ENCODE measurements around the gene THOC6. TPM values are rescaled to one million over a fixed set of nuclear protein-coding genes. Genes with fewer than 3 reads are reported as not detected.

The THOC6 gene
- total and polyA plus RNA-seq, 2 donors (not counting 1 experiment from before 2014, with no cell fraction given): 28.5 to 52.2 TPM

GRCh38 chr16:3012246-3012645 is 11.6 kb upstream of the THOC6 start:
- Mint-ChIP-seq H3K27me3 (peaks cover 21% of the 10 kb centered on the region), H3K27ac (no peak overlapping the region), H3K4me3 (no peak overlapping the region), H3K9me3 (ENCODE audit: insufficient read depth) (no peaks in the 10 kb centered on the region), H3K4me1 (peaks cover 15% of the 10 kb centered on the region)
- no peaks in the 10 kb centered on the region for H4K20me1 ChIP-seq (ENCODE audit: control insufficient read depth, insufficient read depth, low read length, poor library complexity, severe bottlenecking)
- TF ChIP-seq, protein P1, sequence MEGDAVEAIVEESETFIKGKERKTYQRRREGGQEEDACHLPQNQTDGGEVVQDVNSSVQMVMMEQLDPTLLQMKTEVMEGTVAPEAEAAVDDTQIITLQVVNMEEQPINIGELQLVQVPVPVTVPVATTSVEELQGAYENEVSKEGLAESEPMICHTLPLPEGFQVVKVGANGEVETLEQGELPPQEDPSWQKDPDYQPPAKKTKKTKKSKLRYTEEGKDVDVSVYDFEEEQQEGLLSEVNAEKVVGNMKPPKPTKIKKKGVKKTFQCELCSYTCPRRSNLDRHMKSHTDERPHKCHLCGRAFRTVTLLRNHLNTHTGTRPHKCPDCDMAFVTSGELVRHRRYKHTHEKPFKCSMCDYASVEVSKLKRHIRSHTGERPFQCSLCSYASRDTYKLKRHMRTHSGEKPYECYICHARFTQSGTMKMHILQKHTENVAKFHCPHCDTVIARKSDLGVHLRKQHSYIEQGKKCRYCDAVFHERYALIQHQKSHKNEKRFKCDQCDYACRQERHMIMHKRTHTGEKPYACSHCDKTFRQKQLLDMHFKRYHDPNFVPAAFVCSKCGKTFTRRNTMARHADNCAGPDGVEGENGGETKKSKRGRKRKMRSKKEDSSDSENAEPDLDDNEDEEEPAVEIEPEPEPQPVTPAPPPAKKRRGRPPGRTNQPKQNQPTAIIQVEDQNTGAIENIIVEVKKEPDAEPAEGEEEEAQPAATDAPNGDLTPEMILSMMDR (IDR thresholded peaks at IDR 0.05): no peak
- no peak for TF ChIP-seq EZH2 (IDR thresholded peaks at IDR 0.05; ENCODE audit: borderline replicate concordance, insufficient read depth, low read depth, low read length, poor library complexity, severe bottlenecking)
- H3K9me3 ChIP-seq (ENCODE audit: control extremely low read depth in 1 of 3, control insufficient read depth in 2 of 3, insufficient read depth in 1 of 3, low read length in 2 of 3): peaks cover 0 to 16% (median 0%) of the 10 kb centered on the region in 3 donors
- no peak for DNase-seq
- WGBS (ENCODE audit: insufficient coverage): 45% methylated on average over 18 of the region's 19 CpGs
- H2AFZ ChIP-seq (ENCODE audit: insufficient read depth, low read depth, low read length, poor library complexity, severe bottlenecking): no peak overlapping the region
- CTCF ChIA-PET: interaction anchor here (0.9 kb wide), 1 partner anchor 18 kb away, joined by 4 read pairs; no protein-coding TSS in a partner anchor
- no peak overlapping the region for H3K4me2 ChIP-seq (replicated peaks; ENCODE audit: low read depth, low read length, poor library complexity, severe bottlenecking)
- intact Hi-C loops (cut with micrococcal nuclease): no loop called here
- no peak overlapping the region for H3K9ac ChIP-seq (ENCODE audit: low read length)
- H3K36me3 ChIP-seq (replicated peaks in 1 of 2; ENCODE audit: control extremely low read depth in 1 of 2, control insufficient read depth in 1 of 2, extremely low read depth in 1 of 2, insufficient read depth in 2 of 2, low read length in 1 of 2): no peaks in the 10 kb centered on the region
- no peak overlapping the region for H3K4me3 ChIP-seq (ENCODE audit: control extremely low read depth in 1 of 5, extremely low read depth in 1 of 5, insufficient read depth in 1 of 5, low read depth in 2 of 5, low read length in 4 of 5)
- POLR2A ChIA-PET: no interaction called here
- H3K4me1 ChIP-seq (ENCODE audit: control insufficient read depth in 2 of 2, insufficient read depth in 2 of 2, low read length in 2 of 2): peaks cover 15 to 16% of the 10 kb centered on the region in 2 donors
- H3K27ac ChIP-seq (ENCODE audit: low read length in 2 of 2): no peak overlapping the region
- no peak for ATAC-seq (ENCODE audit: low read depth)
- H3K27me3 ChIP-seq (replicated peaks in 1 of 4; ENCODE audit: control extremely low read depth in 1 of 4, control insufficient read depth in 3 of 4, insufficient read depth in 4 of 4, low read length in 3 of 4): peaks cover 0 to 25% (median 9%) of the 10 kb centered on the region in 4 experiments
- no peaks in the 10 kb centered on the region for H3K79me2 ChIP-seq (ENCODE audit: control insufficient read depth, insufficient read depth, low read length)

DNA sequence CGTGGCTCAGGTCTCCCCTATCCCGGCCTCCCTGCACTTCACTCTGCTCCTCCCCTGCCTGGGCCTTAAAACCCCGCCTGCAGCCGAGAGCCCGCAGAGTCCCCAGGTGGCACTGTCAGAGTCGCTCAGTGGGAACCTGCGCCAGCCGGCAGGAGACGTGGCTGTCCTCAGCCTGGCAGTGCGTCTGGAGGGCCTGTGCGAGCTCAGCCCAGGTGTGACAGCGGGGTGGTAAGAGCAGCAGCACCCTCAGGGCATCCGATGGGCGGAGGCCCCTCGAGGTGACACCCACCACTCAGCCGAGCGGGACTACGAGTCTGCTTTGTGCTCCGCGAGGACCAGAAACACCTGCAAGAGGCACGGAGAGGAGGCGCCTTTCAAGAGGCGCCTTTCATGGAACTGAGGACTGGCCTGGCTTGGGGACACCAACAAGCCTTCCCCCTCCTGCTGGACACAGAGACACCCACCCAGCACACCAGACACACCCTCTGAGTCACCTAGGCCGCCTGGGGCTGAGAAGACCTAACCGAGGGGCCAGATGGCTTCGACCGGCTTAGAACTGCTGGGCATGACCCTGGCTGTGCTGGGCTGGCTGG is 10.9 kb upstream of the THOC6 start, which contains the start of gene CLDN9:
Gene CLDN9 (plus strand): TSS at position 96 of the 593 bp plus-strand sequence. CDS start 440 bp downstream, at position 536.
- peaks cover 0 to 30% (median 13%) of the 10 kb centered on the region in 4 experiments for H3K27me3 ChIP-seq (replicated peaks in 1 of 4; ENCODE audit: control extremely low read depth in 1 of 4, control insufficient read depth in 3 of 4, insufficient read depth in 4 of 4, low read length in 3 of 4)
- H3K9me3 ChIP-seq (ENCODE audit: control extremely low read depth in 1 of 3, control insufficient read depth in 2 of 3, insufficient read depth in 1 of 3, low read length in 2 of 3): peaks cover 0 to 13% (median 0%) of the 10 kb centered on the region in 3 donors
- TF ChIP-seq, protein P1 (IDR thresholded peaks at IDR 0.05): no peak
- TF ChIP-seq EZH2 (IDR thresholded peaks at IDR 0.05; ENCODE audit: borderline replicate concordance, insufficient read depth, low read depth, low read length, poor library complexity, severe bottlenecking): no peak
- no peak within 1 kb of the TSS for H3K9ac ChIP-seq (ENCODE audit: low read length)
- Mint-ChIP-seq H3K4me3 (no peak within 1 kb of the TSS), H3K27me3 (peaks cover 22% of the 10 kb centered on the region), H3K9me3 (ENCODE audit: insufficient read depth) (no peaks in the 10 kb centered on the region), H3K4me1 (peaks cover 9% of the 10 kb centered on the region), H3K27ac (no peak within 1 kb of the TSS)
- H3K36me3 ChIP-seq (replicated peaks in 1 of 2; ENCODE audit: control extremely low read depth in 1 of 2, control insufficient read depth in 1 of 2, extremely low read depth in 1 of 2, insufficient read depth in 2 of 2, low read length in 1 of 2): no peaks in the 10 kb centered on the region
- POLR2A ChIA-PET: no interaction called here
- intact Hi-C loops (cut with micrococcal nuclease): no loop called here
- H3K4me2 ChIP-seq (replicated peaks; ENCODE audit: low read depth, low read length, poor library complexity, severe bottlenecking): no peak within 1 kb of the TSS
- H3K27ac ChIP-seq (ENCODE audit: low read length in 2 of 2): no peak within 1 kb of the TSS
- WGBS (ENCODE audit: insufficient coverage): 54% methylated on average over 27 of the region's 27 CpGs
- H3K4me3 ChIP-seq (ENCODE audit: control extremely low read depth in 1 of 5, extremely low read depth in 1 of 5, insufficient read depth in 1 of 5, low read depth in 2 of 5, low read length in 4 of 5): no peak within 1 kb of the TSS
- ATAC-seq (ENCODE audit: low read depth) (no peak), DNase-seq (no peak)
- H4K20me1 ChIP-seq (ENCODE audit: control insufficient read depth, insufficient read depth, low read length, poor library complexity, severe bottlenecking): no peaks in the 10 kb centered on the region
- CTCF ChIA-PET: interaction anchor here (0.9 kb wide), 1 partner anchor 17 kb away, joined by 4 read pairs; no protein-coding TSS in a partner anchor
- H3K79me2 ChIP-seq (ENCODE audit: control insufficient read depth, insufficient read depth, low read length): no peaks in the 10 kb centered on the region
- H2AFZ ChIP-seq (ENCODE audit: insufficient read depth, low read depth, low read length, poor library complexity, severe bottlenecking): no peak within 1 kb of the TSS
- H3K4me1 ChIP-seq (ENCODE audit: control insufficient read depth in 2 of 2, insufficient read depth in 2 of 2, low read length in 2 of 2): peaks cover 9 to 11% of the 10 kb centered on the region in 2 donors

All from B cell (primary cell).